Neural progenitor cell (in vitro differentiated cells): ENCODE measurements around the gene SUN5. TPM values are rescaled to one million over a fixed set of nuclear protein-coding genes. Genes with fewer than 3 reads are reported as not detected.

Source experiments
- DNase-seq: peaks from one replicate; pipeline ENCODE4 v3.0.0-alpha.2; 2016; ENCODE audit warnings: low spot score
- H2AFZ ChIP-seq: fragments of 200-600 bp; sonication (generic); replicated peaks from 2 replicates; pipeline ENCODE4 v1.6.1; 2016; ENCODE audit warnings: antibody characterized with exemption
- H3F3A ChIP-seq: fragments of 200-600 bp; sonication (generic); 2 replicates; pipeline ENCODE4 v1.6.1; 2016; ENCODE audit warnings: antibody characterized with exemption, low read depth
- H3K27ac ChIP-seq: fragments of 200-600 bp; sonication (generic); 2 replicates; pipeline ENCODE4 v1.5.1; 2016; ENCODE audit warnings: mild to moderate bottlenecking
- H3K27me3 ChIP-seq: fragments of 200-600 bp; sonication (generic); 2 replicates; pipeline ENCODE4 v1.6.1; 2016; ENCODE audit warnings: mild to moderate bottlenecking, moderate library complexity
- H3K36me3 ChIP-seq: fragments of 200-600 bp; sonication (generic); 2 replicates; pipeline ENCODE4 v1.5.1; 2016
- H3K4me1 ChIP-seq: fragments of 200-600 bp; sonication (generic); 2 replicates; pipeline ENCODE4 v1.6.1; 2016; ENCODE audit warnings: mixed run types
- H3K4me2 ChIP-seq: fragments of 200-600 bp; sonication (generic); 2 replicates; pipeline ENCODE4 v1.6.1; 2016
- H3K4me3 ChIP-seq: fragments of 200-600 bp; sonication (generic); 2 replicates; pipeline ENCODE4 v1.5.1; 2016
- H3K79me2 ChIP-seq: fragments of 200-600 bp; sonication (generic); 2 replicates; pipeline ENCODE4 v1.6.1; 2016; ENCODE audit warnings: low read depth
- H3K9ac ChIP-seq: fragments of 200-600 bp; sonication (generic); 2 replicates; pipeline ENCODE4 v1.6.1; 2016
- H3K9me3 ChIP-seq: fragments of 200-600 bp; sonication (generic); 2 replicates; pipeline ENCODE4 v1.5.1; 2016; ENCODE audit warnings: low read depth
- H4K20me1 ChIP-seq: fragments of 200-600 bp; sonication (generic); 2 replicates; pipeline ENCODE4 v1.6.1; 2016; ENCODE audit warnings: low read depth
- H3K27ac Mint-ChIP-seq: 3 replicates; pipeline ENCODE4 v1.8.0; 2021; ENCODE audit warnings: mixed read lengths
- H3K27me3 Mint-ChIP-seq: 2 replicates; pipeline ENCODE4 v1.8.0; 2022; ENCODE audit warnings: low read depth, mild to moderate bottlenecking, inconsistent platforms, moderate library complexity, mixed read lengths; ENCODE audit not compliant: insufficient read depth
- H3K36me3 Mint-ChIP-seq: 3 replicates; pipeline ENCODE4 v1.8.0; 2021; ENCODE audit warnings: mixed read lengths
- H3K4me1 Mint-ChIP-seq: 3 replicates; pipeline ENCODE4 v1.8.0; 2021; ENCODE audit warnings: mixed read lengths
- H3K4me3 Mint-ChIP-seq: 3 replicates; pipeline ENCODE4 v1.8.0; 2021; ENCODE audit warnings: mild to moderate bottlenecking, moderate library complexity, mixed read lengths
- H3K9me3 Mint-ChIP-seq: 3 replicates; pipeline ENCODE4 v1.8.0; 2020; ENCODE audit warnings: mixed read lengths
- CTCF ChIP-seq: fragments of 200-600 bp; sonication (generic); IDR thresholded peaks from 2 replicates; pipeline ENCODE4 v1.5.1; 2017; ENCODE audit warnings: antibody characterized with exemption, mild to moderate bottlenecking
- EZH2 ChIP-seq: fragments of 200-600 bp; sonication (generic); IDR thresholded peaks from 2 replicates; pipeline ENCODE4 v1.6.1; 2017; ENCODE audit warnings: antibody characterized with exemption, mild to moderate bottlenecking, moderate library complexity
- EZH2phosphoT487 ChIP-seq: fragments of 200-600 bp; sonication (generic); IDR thresholded peaks from 2 replicates; pipeline ENCODE4 v1.6.1; 2017; ENCODE audit warnings: antibody characterized with exemption
- total RNA-seq: library from RNA; depleted of rRNA; stranded (reverse); fragments of >200 nt; gene quantifications from 2 replicates; pipeline ENCODE4 v1.2.3, GENCODE V29; 2015; ENCODE audit warnings: low replicate concordance

The SUN5 gene
- total RNA-seq, 1 donor from 2014 or later, result not detected

DNA sequence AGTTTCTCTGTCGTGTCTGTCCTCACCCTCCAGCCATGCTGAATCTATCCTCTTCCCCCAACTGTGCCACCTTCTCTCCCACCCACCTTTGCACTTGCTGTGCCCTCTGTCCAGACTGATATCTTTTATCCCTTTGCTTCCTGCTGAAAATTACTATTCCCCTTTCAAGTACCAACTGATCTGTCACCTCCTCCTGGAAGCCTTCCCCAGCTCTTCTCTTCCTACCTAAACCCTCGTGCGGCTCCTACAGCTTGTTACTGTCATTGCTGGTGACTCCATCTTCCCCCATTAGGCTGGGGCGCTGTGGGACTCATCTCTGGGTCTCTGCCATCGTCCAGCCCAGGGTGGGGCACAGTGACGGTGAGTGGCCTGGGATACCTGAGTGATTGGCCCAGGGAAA is 28.3 kb upstream of the SUN5 start:
- H3K36me3 ChIP-seq, result no peaks in the 10 kb centered on the region
- H3K27me3 ChIP-seq, result peaks cover 5% of the 10 kb centered on the region
- peaks cover 12% of the 10 kb centered on the region for H3K27me3 Mint-ChIP-seq
- H3K27ac ChIP-seq, result no peak overlapping the region
- DNase-seq, result no peak
- no peaks in the 10 kb centered on the region for H4K20me1 ChIP-seq
- no peak overlapping the region for H3K4me3 Mint-ChIP-seq
- no peaks in the 10 kb centered on the region for H3K4me1 Mint-ChIP-seq
- H3K9ac ChIP-seq, result no peak overlapping the region
- no peaks in the 10 kb centered on the region for H3K9me3 Mint-ChIP-seq
- H3K27ac Mint-ChIP-seq, result no peak overlapping the region
- H3K4me3 ChIP-seq, result no peak overlapping the region
- no peaks in the 10 kb centered on the region for H3F3A ChIP-seq
- no peaks in the 10 kb centered on the region for H3K36me3 Mint-ChIP-seq
- no peaks in the 10 kb centered on the region for H3K79me2 ChIP-seq
- H3K9me3 ChIP-seq, result no peaks in the 10 kb centered on the region
- no peak overlapping the region for H2AFZ ChIP-seq
- no peak overlapping the region for H3K4me2 ChIP-seq
- H3K4me1 ChIP-seq, result no peaks in the 10 kb centered on the region
- no peak for TF ChIP-seq EZH2
- TF ChIP-seq CTCF, result no peak
- TF ChIP-seq EZH2phosphoT487, result no peak

GRCh38 chr20:33031531-33031930 is 27.3 kb upstream of the SUN5 start, which contains the start of gene BPIFB6:
Gene BPIFB6 (plus strand): TSS chr20:33031648. CDS start chr20:33031648, 0 bp downstream.
- no peaks in the 10 kb centered on the region for H3K79me2 ChIP-seq
- H3K36me3 Mint-ChIP-seq, result no peaks in the 10 kb centered on the region
- H3K27ac Mint-ChIP-seq, result no peak within 1 kb of the TSS

GRCh38 chr20:33030569-33030968 is 26.3 kb upstream of the SUN5 start:
- H3K27ac Mint-ChIP-seq, result no peak overlapping the region
- no peak for DNase-seq
- no peaks in the 10 kb centered on the region for H3K36me3 Mint-ChIP-seq

More at GRCh38 chr20:33031531-33031930, 27.3 kb upstream of the SUN5 start, which contains the start of gene BPIFB6:
- Mint-ChIP-seq H3K4me1 (no peaks in the 10 kb centered on the region), H3K27me3 (peaks cover 12% of the 10 kb centered on the region), H3K9me3 (no peaks in the 10 kb centered on the region), H3K4me3 (no peak within 1 kb of the TSS)
- Histone ChIP-seq H3K4me1 (no peaks in the 10 kb centered on the region), H2AFZ (no peak within 1 kb of the TSS), H3F3A (no peaks in the 10 kb centered on the region), H3K27ac (no peak within 1 kb of the TSS), H3K36me3 (no peaks in the 10 kb centered on the region), H3K4me2 (no peak within 1 kb of the TSS), H4K20me1 (no peaks in the 10 kb centered on the region), H3K4me3 (no peak within 1 kb of the TSS), H3K9me3 (no peaks in the 10 kb centered on the region), H3K27me3 (no peaks in the 10 kb centered on the region), H3K9ac (no peak within 1 kb of the TSS)
- no peak for TF ChIP-seq CTCF
- no peak for TF ChIP-seq EZH2
- TF ChIP-seq EZH2phosphoT487, result no peak
- no peak for DNase-seq

More at GRCh38 chr20:33030569-33030968, 26.3 kb upstream of the SUN5 start:
- Histone ChIP-seq H2AFZ (no peak overlapping the region), H3K9me3 (no peaks in the 10 kb centered on the region), H3K27me3 (peaks cover 4% of the 10 kb centered on the region), H3F3A (no peaks in the 10 kb centered on the region), H3K4me3 (no peak overlapping the region), H3K9ac (no peak overlapping the region), H3K4me1 (no peaks in the 10 kb centered on the region), H3K79me2 (no peaks in the 10 kb centered on the region), H4K20me1 (no peaks in the 10 kb centered on the region), H3K27ac (no peak overlapping the region), H3K36me3 (no peaks in the 10 kb centered on the region), H3K4me2 (no peak overlapping the region)
- TF ChIP-seq EZH2, result no peak
- TF ChIP-seq EZH2phosphoT487, result no peak
- no peak for TF ChIP-seq CTCF
- no peaks in the 10 kb centered on the region for H3K9me3 Mint-ChIP-seq
- no peaks in the 10 kb centered on the region for H3K4me1 Mint-ChIP-seq
- peaks cover 8% of the 10 kb centered on the region for H3K27me3 Mint-ChIP-seq
- no peak overlapping the region for H3K4me3 Mint-ChIP-seq
